Measurements from ENCODE around the gene TTR. TPM values are rescaled to one million over a fixed set of nuclear protein-coding genes. Genes with fewer than 3 reads are reported as not detected.

The TTR gene
- polyA plus RNA-seq, 1 of the 3 experiments (the other 2 are of a cell fraction): not detected

DNA sequence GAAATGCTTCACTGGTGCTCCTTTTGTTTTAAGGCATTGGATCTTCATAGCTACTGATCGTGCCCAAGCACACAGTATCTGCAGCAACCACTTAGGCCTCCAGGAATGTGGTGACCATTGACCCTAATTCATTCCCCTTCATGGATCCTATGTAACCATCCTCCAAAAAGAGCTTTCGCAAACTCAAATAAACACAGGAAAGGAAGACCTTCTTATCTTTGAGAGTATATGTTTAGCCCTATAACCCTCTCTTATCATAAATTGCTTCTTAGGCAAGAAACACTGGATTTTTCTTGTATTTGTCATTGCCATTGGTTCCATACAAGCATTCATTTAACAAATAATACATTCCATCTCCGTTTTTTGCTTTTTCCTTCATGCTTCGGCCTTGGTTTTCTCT is 4.1 kb upstream of the TTR start:
- H3K4me1 ChIP-seq (ENCODE audit: control insufficient read depth in 1 of 2, insufficient read depth in 2 of 2, low read depth in 1 of 2, low read length in 1 of 2): no peaks in the 10 kb centered on the region; a peak in 1 of 4 replicates
- no peak for DNase-seq
- H4K20me1 ChIP-seq (ENCODE audit: insufficient read depth): no peaks in the 10 kb centered on the region
- H3K9me3 ChIP-seq: no peaks in the 10 kb centered on the region
- H3K9ac ChIP-seq: no peak overlapping the region
- no peak overlapping the region for H2AFZ ChIP-seq (ENCODE audit: low read depth)
- no peaks in the 10 kb centered on the region for H3K27me3 ChIP-seq (ENCODE audit: insufficient read depth)
- ChIA-PET CTCF (interaction anchor here (0.7 to 1.8 kb wide), 3 partner anchors 31 to 135 kb away, joined by 3 to 10 read pairs (median 4); no protein-coding TSS in a partner anchor), POLR2A (no interaction called here)
- H3K27ac ChIP-seq (ENCODE audit: low read depth in 2 of 2, low read length in 1 of 2): no peak overlapping the region
- TF ChIP-seq NRF1 (IDR thresholded peaks at IDR 0.05; ENCODE audit: low read depth, low read length) (no peak), FOXJ3 (CRISPR knock-in tag; IDR thresholded peaks at IDR 0.05) (no peak), EP300 (IDR thresholded peaks at IDR 0.05; ENCODE audit: borderline replicate concordance in 1 of 2, low read depth in 1 of 2, low read length in 1 of 2) (no peak), TAF1 (IDR thresholded peaks at IDR 0.05; ENCODE audit: borderline replicate concordance, low read depth, low read length) (no peak), RXRA (IDR thresholded peaks at IDR 0.05; ENCODE audit: borderline replicate concordance, low read depth) (no peak), MEF2A (IDR thresholded peaks at IDR 0.05; ENCODE audit: borderline replicate concordance, low read depth) (no peak), RFX5 (IDR thresholded peaks at IDR 0.05; ENCODE audit: low read length) (no peak), POLR2AphosphoS5 (IDR thresholded peaks at IDR 0.05; ENCODE audit: low read depth, low read length) (no peak), ELF1 (IDR thresholded peaks at IDR 0.05) (no peak), CHD2 (IDR thresholded peaks at IDR 0.05; ENCODE audit: low read length, partially characterized antibody) (no peak), GABPA (IDR thresholded peaks at IDR 0.05; ENCODE audit: low read depth) (no peak), MXI1 (IDR thresholded peaks at IDR 0.05; ENCODE audit: low read depth, low read length) (no peak), JUND (IDR thresholded peaks at IDR 0.05) (no peak)
- TF ChIP-seq, protein P1, sequence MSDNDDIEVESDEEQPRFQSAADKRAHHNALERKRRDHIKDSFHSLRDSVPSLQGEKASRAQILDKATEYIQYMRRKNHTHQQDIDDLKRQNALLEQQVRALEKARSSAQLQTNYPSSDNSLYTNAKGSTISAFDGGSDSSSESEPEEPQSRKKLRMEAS (IDR thresholded peaks at IDR 0.05; ENCODE audit: low read depth): no peak
- TF ChIP-seq, protein P2, sequence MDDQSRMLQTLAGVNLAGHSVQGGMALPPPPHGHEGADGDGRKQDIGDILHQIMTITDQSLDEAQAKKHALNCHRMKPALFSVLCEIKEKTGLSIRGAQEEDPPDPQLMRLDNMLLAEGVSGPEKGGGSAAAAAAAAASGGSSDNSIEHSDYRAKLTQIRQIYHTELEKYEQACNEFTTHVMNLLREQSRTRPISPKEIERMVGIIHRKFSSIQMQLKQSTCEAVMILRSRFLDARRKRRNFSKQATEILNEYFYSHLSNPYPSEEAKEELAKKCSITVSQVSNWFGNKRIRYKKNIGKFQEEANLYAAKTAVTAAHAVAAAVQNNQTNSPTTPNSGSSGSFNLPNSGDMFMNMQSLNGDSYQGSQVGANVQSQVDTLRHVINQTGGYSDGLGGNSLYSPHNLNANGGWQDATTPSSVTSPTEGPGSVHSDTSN (IDR thresholded peaks at IDR 0.05): no peak
- TF ChIP-seq, protein P3, sequence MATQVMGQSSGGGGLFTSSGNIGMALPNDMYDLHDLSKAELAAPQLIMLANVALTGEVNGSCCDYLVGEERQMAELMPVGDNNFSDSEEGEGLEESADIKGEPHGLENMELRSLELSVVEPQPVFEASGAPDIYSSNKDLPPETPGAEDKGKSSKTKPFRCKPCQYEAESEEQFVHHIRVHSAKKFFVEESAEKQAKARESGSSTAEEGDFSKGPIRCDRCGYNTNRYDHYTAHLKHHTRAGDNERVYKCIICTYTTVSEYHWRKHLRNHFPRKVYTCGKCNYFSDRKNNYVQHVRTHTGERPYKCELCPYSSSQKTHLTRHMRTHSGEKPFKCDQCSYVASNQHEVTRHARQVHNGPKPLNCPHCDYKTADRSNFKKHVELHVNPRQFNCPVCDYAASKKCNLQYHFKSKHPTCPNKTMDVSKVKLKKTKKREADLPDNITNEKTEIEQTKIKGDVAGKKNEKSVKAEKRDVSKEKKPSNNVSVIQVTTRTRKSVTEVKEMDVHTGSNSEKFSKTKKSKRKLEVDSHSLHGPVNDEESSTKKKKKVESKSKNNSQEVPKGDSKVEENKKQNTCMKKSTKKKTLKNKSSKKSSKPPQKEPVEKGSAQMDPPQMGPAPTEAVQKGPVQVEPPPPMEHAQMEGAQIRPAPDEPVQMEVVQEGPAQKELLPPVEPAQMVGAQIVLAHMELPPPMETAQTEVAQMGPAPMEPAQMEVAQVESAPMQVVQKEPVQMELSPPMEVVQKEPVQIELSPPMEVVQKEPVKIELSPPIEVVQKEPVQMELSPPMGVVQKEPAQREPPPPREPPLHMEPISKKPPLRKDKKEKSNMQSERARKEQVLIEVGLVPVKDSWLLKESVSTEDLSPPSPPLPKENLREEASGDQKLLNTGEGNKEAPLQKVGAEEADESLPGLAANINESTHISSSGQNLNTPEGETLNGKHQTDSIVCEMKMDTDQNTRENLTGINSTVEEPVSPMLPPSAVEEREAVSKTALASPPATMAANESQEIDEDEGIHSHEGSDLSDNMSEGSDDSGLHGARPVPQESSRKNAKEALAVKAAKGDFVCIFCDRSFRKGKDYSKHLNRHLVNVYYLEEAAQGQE (IDR thresholded peaks at IDR 0.05; ENCODE audit: low read depth, low read length): no peak
- TF ChIP-seq, protein P4, sequence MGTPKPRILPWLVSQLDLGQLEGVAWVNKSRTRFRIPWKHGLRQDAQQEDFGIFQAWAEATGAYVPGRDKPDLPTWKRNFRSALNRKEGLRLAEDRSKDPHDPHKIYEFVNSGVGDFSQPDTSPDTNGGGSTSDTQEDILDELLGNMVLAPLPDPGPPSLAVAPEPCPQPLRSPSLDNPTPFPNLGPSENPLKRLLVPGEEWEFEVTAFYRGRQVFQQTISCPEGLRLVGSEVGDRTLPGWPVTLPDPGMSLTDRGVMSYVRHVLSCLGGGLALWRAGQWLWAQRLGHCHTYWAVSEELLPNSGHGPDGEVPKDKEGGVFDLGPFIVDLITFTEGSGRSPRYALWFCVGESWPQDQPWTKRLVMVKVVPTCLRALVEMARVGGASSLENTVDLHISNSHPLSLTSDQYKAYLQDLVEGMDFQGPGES (IDR thresholded peaks at IDR 0.05; ENCODE audit: low read depth, low read length): no peak
- TF ChIP-seq, protein P5, sequence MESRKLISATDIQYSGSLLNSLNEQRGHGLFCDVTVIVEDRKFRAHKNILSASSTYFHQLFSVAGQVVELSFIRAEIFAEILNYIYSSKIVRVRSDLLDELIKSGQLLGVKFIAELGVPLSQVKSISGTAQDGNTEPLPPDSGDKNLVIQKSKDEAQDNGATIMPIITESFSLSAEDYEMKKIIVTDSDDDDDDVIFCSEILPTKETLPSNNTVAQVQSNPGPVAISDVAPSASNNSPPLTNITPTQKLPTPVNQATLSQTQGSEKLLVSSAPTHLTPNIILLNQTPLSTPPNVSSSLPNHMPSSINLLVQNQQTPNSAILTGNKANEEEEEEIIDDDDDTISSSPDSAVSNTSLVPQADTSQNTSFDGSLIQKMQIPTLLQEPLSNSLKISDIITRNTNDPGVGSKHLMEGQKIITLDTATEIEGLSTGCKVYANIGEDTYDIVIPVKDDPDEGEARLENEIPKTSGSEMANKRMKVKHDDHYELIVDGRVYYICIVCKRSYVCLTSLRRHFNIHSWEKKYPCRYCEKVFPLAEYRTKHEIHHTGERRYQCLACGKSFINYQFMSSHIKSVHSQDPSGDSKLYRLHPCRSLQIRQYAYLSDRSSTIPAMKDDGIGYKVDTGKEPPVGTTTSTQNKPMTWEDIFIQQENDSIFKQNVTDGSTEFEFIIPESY (IDR thresholded peaks at IDR 0.05; ENCODE audit: borderline replicate concordance, low read depth): no peak
- TF ChIP-seq, protein P6, sequence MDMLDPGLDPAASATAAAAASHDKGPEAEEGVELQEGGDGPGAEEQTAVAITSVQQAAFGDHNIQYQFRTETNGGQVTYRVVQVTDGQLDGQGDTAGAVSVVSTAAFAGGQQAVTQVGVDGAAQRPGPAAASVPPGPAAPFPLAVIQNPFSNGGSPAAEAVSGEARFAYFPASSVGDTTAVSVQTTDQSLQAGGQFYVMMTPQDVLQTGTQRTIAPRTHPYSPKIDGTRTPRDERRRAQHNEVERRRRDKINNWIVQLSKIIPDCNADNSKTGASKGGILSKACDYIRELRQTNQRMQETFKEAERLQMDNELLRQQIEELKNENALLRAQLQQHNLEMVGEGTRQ (IDR thresholded peaks at IDR 0.05; ENCODE audit: borderline replicate concordance, low read depth, low read length): no peak
- H3K36me3 ChIP-seq (replicated peaks in 1 of 2; ENCODE audit: control insufficient read depth in 1 of 2, insufficient read depth in 2 of 2, low read length in 1 of 2): no peaks in the 10 kb centered on the region
- no peak overlapping the region for H3K4me2 ChIP-seq
- no peak overlapping the region for H3K4me3 ChIP-seq (ENCODE audit: low read depth in 2 of 2, low read length in 1 of 2)
- no peaks in the 10 kb centered on the region for H3K79me2 ChIP-seq (ENCODE audit: insufficient read depth)
- no peaks in the 10 kb centered on the region for H3F3A ChIP-seq (replicated peaks; ENCODE audit: insufficient read depth)
- WGBS (ENCODE audit: low lambda C conversion rate): 83% methylated on average over 4 of the region's 4 CpGs
- no peaks in the 10 kb centered on the region for H3K9me2 ChIP-seq
